IPS-20b (cell line): ENCODE measurements around the gene COL5A1.

Experiments
- H3K27ac ChIP-seq: one replicate; pipeline ENCODE4 v1.5.1; 2013; ENCODE audit warnings: low read length
- H3K27me3 ChIP-seq: 2 replicates; pipeline ENCODE4 v1.6.1; 2013; ENCODE audit warnings: mild to moderate bottlenecking, low read length, inconsistent platforms; ENCODE audit not compliant: insufficient read depth
- H3K36me3 ChIP-seq: 2 replicates; pipeline ENCODE4 v1.6.1; 2013; ENCODE audit warnings: low read depth, mild to moderate bottlenecking, inconsistent platforms, low read length, moderate library complexity; ENCODE audit not compliant: insufficient read depth
- H3K4me1 ChIP-seq: 2 replicates; pipeline ENCODE4 v1.6.1; 2013; ENCODE audit warnings: mild to moderate bottlenecking, control low read depth, inconsistent platforms, low read length, moderate library complexity; ENCODE audit not compliant: insufficient read depth
- H3K4me3 ChIP-seq: 2 replicates; pipeline ENCODE4 v1.5.1; 2013; ENCODE audit warnings: mild to moderate bottlenecking, low read length, inconsistent platforms
- H3K9ac ChIP-seq: 2 replicates; pipeline ENCODE4 v1.6.1; 2013; ENCODE audit warnings: low read depth, mild to moderate bottlenecking, inconsistent platforms, low read length, moderate library complexity
- H3K9me3 ChIP-seq: 2 replicates; pipeline ENCODE4 v1.6.1; 2013; ENCODE audit warnings: mild to moderate bottlenecking, low read depth, low read length, inconsistent platforms; ENCODE audit not compliant: insufficient read depth

Gene COL5A1

DNA sequence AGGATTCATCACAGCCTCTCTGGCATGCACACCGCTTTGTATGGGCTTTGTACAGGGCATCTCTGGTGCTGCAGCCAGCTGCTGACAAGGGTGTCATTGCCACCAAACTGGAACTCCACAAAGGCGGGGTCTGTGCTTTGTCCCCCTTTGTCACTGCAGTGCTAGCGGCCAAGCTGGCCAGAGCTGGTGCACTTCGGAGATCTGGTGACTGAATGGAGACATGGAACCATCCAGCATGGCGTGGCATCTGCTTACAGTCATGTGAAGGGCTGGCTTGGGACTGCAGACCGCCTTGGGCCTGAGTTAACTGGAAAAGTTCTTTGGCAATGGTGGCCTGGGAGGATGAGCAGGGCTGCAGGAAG lies 18.7 kb upstream of the COL5A1 start:
- Histone ChIP-seq H3K36me3 (no peaks in the 10 kb centered on the region), H3K4me3 (no peak overlapping the region), H3K27ac (no peak overlapping the region)

DNA sequence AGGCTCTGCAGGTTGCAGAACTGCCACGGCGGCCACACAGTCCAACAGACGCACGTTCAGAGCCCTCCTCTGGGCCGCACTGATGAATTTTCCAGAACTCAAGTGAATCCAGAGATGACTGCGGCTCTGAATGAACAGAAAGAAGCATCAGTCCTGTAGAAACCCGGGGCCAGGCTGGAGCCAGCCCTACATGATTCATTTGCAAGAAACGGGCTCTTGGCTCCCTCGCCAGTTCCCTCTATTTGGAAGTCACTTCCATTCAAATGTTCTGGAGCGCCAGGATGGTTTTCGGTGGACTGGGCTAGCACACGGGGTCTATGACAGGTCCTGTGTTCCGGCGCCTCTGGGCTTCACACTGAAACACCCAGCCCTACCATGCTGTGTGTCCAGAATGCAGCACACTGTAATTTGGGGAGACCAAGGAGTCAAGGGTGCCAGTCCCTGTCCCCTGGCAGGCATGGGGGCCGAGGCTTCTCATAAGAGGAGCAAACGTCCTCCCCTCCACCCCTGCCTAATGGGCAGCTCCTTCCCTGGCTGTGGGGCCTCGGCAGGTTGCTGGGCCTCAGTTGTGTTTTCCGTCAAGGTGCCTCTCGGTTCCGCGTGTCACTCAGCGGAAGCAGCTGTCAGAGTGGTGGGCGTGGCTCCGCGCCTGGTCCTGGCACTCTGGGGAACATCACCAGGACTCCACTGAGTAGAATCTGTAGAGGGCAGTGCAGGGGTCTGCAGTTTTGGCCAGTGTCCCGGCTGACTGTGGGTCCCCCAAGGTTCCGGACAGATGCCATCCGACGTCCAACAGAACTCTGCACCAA lies 18.1 kb upstream of the COL5A1 start:
- Histone ChIP-seq H3K27ac (no peak overlapping the region), H3K4me3 (no peak overlapping the region), H3K27me3 (no peaks in the 10 kb centered on the region), H3K9me3 (no peaks in the 10 kb centered on the region), H3K9ac (no peak overlapping the region), H3K4me1 (peaks cover 2% of the 10 kb centered on the region; the same call in 1 of the 2 replicates), H3K36me3 (no peaks in the 10 kb centered on the region)

More for the DNA sequence above, 18.7 kb upstream of the COL5A1 start:
- no peak overlapping the region for H3K9ac ChIP-seq
- H3K9me3 ChIP-seq = no peaks in the 10 kb centered on the region
- peaks cover 2% of the 10 kb centered on the region; the same call in 1 of the 2 replicates for H3K4me1 ChIP-seq
- no peaks in the 10 kb centered on the region for H3K27me3 ChIP-seq

DNA sequence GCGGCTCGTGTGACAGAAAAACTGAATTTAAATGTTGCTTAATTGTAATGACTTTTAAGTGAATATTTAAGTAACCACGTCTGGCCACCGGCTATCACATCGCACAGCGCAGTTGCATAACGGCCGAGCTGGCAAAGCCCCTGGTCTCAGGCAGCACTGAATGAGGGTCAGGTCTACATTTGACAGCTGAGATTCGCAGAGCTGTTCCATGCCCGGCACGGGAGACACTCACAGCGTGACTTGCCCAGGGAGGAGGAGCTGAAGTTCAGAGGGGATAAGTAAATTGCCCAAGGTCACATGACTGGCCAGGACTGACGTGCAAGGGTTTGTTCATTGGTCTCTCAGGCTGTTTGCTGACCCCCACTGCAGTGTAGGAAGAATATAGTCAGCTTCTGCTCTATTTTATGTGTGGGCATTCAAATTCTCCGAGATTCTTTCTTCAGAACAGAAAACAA lies 17.4 kb upstream of the COL5A1 start:
- H3K4me3 ChIP-seq = no peak overlapping the region

DNA sequence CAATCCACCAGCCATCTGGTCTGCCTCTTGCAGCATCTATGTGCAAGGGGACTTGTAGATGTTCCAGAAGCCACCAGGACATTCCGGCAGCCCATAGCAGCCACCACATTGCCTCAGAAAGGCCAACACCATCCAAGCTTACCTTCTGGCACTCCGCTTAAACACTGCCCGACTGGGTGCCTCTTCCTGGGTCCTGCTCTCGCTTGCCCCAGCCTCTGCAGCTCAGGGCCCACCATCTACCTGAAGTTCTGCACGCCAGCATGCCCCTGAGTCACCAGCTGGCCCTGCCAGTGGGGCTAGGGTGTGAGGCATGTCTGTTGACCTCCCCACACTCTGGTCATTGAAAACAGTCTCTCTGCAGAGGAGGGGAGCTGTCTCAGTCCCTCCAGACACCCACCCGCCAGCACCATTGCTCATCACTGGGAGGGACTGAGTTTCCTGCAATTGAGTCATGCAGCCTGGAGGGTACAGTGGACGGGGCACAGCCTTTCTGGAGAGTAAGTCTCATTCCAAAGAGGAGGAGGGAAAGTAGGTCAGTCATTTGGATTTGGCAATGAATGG lies 16.9 kb upstream of the COL5A1 start:
- Histone ChIP-seq H3K9me3 (no peaks in the 10 kb centered on the region), H3K4me1 (peaks cover 2% of the 10 kb centered on the region; the same call in 1 of the 2 replicates), H3K27ac (no peak overlapping the region), H3K9ac (no peak overlapping the region), H3K27me3 (no peaks in the 10 kb centered on the region), H3K36me3 (no peaks in the 10 kb centered on the region), H3K4me3 (no peak overlapping the region)

More for the DNA sequence above, 17.4 kb upstream of the COL5A1 start:
- Histone ChIP-seq H3K36me3 (no peaks in the 10 kb centered on the region), H3K4me1 (peaks cover 2% of the 10 kb centered on the region; the same call in 1 of the 2 replicates), H3K27ac (no peak overlapping the region), H3K9me3 (no peaks in the 10 kb centered on the region), H3K9ac (no peak overlapping the region), H3K27me3 (no peaks in the 10 kb centered on the region)

DNA sequence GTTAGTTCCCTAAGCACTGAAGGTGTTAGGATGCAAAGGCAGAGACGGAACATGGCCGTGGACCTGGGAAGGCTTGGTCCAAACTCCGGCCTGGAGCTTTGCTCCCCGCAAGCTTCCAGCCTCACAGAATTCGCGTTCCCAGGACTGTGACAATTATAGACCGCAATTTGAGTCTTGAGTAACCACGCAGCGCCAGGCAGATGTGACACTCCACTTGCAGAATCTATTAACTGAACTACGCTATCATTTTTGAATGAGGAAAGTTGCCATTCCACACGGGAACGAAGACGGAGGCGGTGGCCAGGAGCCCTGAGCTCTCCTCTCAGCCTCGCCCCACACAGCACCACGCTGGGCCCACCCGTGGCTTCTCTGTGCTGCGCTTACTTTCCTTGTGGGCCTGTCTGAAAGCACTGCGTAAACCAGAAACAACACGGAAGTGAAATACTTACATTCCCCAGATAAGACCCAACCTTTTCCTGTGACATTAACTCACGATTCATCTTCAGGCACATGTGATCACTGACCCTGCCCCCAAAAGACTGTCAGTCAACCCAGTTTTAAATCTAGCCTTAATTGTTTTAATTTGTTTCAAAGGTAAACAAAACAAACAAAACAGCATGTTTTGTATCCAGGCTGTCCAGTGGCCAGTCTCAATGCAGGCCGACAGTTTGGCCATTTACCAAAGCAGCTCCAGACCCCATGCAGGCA lies 16.1 kb upstream of the COL5A1 start:
- no peaks in the 10 kb centered on the region for H3K36me3 ChIP-seq
- H3K4me1 ChIP-seq = peaks cover 2% of the 10 kb centered on the region; the same call in 1 of the 2 replicates
- no peaks in the 10 kb centered on the region for H3K9me3 ChIP-seq
- H3K9ac ChIP-seq = no peak overlapping the region
- H3K27ac ChIP-seq = no peak overlapping the region
- H3K27me3 ChIP-seq = no peaks in the 10 kb centered on the region
- H3K4me3 ChIP-seq = no peak overlapping the region

DNA sequence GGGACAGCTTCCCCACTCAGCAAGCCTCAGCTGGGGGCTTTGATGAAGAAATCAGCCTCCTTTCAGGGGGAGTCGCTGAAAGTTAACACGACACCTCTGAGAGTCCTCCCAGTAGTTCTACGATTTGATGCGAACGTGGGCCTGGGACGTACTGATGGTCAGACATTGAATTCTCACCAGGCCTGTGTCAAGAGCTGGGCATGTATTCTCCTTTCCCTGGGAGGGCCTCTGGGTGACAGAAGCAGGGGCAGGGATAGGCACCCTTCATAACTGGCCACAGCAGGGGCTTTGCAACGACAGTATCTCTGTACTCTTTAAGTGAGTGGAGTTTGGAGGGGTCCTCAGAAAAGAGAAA lies 15.6 kb upstream of the COL5A1 start:
- H3K27ac ChIP-seq = no peak overlapping the region
- H3K4me1 ChIP-seq = peaks cover 2% of the 10 kb centered on the region; the same call in 1 of the 2 replicates
- no peaks in the 10 kb centered on the region for H3K36me3 ChIP-seq
- no peak overlapping the region for H3K9ac ChIP-seq
- H3K27me3 ChIP-seq = no peaks in the 10 kb centered on the region
- H3K4me3 ChIP-seq = no peak overlapping the region
- H3K9me3 ChIP-seq = no peaks in the 10 kb centered on the region

DNA sequence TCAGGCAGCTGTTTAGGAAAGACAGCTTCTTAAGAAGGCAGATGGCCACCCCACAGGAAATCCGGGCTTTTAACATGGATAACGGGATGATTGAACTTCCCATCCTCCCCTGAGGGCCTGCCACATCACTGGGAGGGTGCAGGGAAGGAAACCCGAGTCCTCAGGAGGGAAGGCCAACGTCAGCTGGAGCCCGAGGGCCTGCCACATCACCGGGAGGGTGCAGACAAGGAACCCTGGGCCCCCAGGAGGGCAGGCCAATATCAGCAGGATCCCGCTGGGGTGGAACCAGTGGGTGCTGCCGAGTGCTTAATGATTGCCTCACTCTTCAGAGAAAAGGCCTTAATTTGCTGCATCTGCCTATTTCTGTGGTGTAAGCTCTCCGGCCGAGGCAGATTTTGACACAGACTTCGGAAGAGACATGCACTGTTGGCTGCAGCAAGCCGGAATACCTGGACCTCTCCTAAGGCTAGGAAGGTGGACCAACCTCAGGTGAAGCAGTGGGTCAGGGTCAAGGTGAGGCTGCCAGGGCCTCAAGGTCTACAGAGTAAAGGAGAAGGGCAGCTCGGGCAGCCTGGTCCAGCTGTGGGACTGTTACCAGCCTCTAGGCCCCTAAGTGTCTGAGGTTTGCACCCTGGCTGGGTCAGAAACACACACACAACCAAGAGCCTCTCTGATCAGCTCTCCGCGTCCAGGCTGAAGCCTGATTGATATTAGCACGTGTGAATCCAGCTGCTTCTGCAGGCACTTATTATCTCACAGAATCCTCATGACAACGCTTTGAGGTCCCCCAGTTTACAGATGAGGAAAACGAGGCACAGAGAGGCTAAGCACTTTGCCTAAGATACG lies 14.8 kb upstream of the COL5A1 start:
- Histone ChIP-seq H3K9ac (no peak overlapping the region), H3K4me1 (peaks cover 2% of the 10 kb centered on the region; the same call in 1 of the 2 replicates), H3K36me3 (no peaks in the 10 kb centered on the region), H3K27ac (no peak overlapping the region), H3K27me3 (no peaks in the 10 kb centered on the region), H3K9me3 (no peaks in the 10 kb centered on the region), H3K4me3 (no peak overlapping the region)

DNA sequence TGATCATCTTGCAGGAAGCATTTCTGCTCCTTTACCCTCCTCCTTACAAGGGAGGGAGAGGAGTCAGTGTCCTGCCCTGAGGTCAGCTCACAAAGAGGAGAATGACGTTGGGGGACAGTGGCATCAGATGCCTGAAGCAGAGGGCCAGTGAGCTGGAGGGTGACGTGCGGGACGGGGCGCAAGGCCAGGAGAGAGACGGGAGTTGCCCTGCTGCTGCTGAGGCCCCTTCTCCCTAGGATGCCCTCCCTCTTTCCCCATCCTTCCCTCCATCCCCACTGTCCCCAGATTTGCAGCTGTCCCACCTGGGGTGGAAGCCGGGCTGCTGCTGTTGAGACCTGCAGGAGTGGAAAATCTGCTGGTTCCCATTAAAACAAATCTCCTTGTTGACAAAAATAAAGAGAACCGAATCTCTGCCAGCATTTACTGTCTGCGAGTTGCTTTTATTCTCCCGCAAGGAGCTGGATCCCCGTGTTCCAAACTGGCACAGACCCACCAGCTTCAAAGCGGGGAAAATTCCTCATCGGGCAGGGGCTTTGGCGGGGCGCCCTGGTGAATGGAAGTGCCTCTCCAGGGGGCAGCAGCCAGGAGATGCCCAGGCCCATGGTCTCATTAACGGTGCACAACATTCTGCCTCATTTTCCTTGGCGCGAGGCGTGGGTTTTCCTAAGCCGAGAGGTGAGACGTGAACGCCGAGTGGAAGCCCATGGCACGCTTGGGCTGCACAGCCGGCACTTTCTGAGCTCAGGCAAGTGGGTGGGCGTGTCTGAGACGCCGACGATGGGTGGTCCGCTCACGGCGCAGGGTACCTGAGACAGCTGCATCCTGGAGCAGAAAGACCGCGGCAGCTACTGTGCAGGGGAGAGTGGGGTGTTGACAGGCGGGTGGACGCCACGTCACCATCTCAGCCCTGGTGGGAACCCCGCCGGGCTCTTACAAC lies 13.9 kb upstream of the COL5A1 start:
- Histone ChIP-seq H3K4me1 (peaks cover 2% of the 10 kb centered on the region; the same call in 1 of the 2 replicates), H3K9me3 (no peaks in the 10 kb centered on the region), H3K27ac (no peak overlapping the region), H3K36me3 (no peaks in the 10 kb centered on the region), H3K4me3 (no peak overlapping the region), H3K27me3 (no peaks in the 10 kb centered on the region), H3K9ac (no peak overlapping the region; the same call in 1 of the 2 replicates)

DNA sequence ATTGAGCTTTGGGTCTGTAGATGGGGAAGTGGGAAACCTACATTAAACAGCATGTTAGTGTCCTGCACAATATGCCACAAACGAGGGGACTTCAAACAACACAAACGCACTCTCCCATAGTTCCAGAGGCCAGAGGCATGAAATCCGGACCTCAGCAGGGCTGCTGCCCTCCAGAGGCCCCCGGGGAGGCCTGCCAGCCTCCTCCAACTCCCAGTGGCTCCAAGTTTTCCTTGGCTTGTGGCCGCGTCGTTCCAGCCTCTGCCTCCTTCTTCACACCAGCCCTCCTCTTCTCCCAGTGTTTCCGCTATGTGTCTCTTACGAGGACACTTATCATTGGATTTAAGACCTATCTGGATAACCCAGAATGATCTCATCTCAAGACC lies 13.3 kb upstream of the COL5A1 start:
- Histone ChIP-seq H3K4me3 (no peak overlapping the region), H3K27me3 (no peaks in the 10 kb centered on the region), H3K4me1 (peaks cover 2% of the 10 kb centered on the region; the same call in 1 of the 2 replicates), H3K36me3 (no peaks in the 10 kb centered on the region), H3K9me3 (no peaks in the 10 kb centered on the region), H3K9ac (no peak overlapping the region), H3K27ac (no peak overlapping the region)

DNA sequence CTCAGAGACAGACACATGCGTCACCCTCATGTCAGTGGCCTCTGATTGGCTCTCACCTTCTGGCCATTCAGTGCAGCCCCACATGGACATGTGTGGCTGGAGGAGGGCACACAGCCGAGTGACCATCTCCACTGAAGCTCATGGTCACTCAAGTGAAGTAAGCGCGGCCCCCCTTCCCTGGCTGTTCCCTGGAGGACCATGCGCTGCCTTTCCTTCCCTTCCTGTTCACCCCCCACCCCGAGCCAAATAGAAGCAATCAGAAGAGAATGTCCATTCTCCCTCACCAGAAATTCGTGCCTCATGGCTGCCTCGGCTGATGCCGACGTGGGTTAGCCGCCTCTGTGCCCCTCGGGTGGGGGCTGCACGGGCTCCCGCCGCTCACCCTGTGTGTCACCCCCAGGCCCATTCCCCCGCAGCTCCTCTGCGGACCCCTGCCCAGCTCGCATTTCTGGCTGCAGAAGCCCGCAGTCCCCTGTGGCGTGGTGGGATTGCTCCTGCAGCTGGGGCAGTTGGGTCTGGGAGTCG lies 12.5 kb upstream of the COL5A1 start:
- no peak overlapping the region for H3K4me3 ChIP-seq
- no peaks in the 10 kb centered on the region for H3K27me3 ChIP-seq
- no peaks in the 10 kb centered on the region for H3K9me3 ChIP-seq
- no peak overlapping the region for H3K27ac ChIP-seq
- H3K4me1 ChIP-seq = peaks cover 2% of the 10 kb centered on the region; the same call in 1 of the 2 replicates
- no peaks in the 10 kb centered on the region for H3K36me3 ChIP-seq
- H3K9ac ChIP-seq = no peak overlapping the region
